ENCODE results near the gene PEMT.

DNA sequence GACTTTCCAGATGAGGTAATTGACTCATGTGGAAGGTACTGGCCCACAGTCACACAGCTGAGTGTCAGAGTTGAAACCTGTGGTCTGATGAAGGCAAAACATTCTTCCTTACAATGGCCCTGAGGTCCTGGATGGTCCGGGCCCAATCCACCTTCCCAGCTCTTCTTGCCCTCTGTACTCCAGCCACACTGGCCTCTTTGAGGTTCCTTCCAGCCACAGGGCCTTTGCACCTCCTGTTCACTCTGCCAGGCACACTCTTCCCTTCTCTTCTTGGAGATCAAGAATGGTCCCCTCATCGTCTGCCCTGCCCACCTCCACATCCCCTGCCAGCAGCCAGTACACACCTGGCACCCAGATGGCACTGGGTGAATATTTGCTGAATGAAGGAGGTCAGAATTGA lies 6.5 kb upstream of the PEMT start:
- TF ChIP-seq, protein P1, sequence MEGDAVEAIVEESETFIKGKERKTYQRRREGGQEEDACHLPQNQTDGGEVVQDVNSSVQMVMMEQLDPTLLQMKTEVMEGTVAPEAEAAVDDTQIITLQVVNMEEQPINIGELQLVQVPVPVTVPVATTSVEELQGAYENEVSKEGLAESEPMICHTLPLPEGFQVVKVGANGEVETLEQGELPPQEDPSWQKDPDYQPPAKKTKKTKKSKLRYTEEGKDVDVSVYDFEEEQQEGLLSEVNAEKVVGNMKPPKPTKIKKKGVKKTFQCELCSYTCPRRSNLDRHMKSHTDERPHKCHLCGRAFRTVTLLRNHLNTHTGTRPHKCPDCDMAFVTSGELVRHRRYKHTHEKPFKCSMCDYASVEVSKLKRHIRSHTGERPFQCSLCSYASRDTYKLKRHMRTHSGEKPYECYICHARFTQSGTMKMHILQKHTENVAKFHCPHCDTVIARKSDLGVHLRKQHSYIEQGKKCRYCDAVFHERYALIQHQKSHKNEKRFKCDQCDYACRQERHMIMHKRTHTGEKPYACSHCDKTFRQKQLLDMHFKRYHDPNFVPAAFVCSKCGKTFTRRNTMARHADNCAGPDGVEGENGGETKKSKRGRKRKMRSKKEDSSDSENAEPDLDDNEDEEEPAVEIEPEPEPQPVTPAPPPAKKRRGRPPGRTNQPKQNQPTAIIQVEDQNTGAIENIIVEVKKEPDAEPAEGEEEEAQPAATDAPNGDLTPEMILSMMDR (IDR thresholded peaks at IDR 0.05): no peak
- no peak for TF ChIP-seq POLR2A (IDR thresholded peaks at IDR 0.05)
